GM12878 (cell line): ENCODE measurements around the gene PLA2G4E. TPM values are rescaled to one million over a fixed set of nuclear protein-coding genes. Genes with fewer than 3 reads are reported as not detected.

Experiments
- ATAC-seq: fragments of 200-7000 bp; cut with Tn5 transposase; 3 replicates; pipeline ENCODE4 v1.9.1; 2020; ENCODE audit warnings: mild to moderate bottlenecking, moderate library complexity
- BruUV-seq: library from RNA; stranded (reverse); fragments of 400-500 nt; replicated peaks from 2 replicates; lab custom pipeline; 2021; lab: Mats Ljungman, UMichigan
- CTCF ChIA-PET: fragments of 300-600 bp; sonication (Branson Sonifier 250); formaldehyde crosslinking; extraction: SDS; loops from one replicate; lab custom pipeline; 2021; ENCODE audit warnings: inconsistent platforms; lab: Yijun Ruan, JAX
- POLR2A ChIA-PET: fragments of 350-600 bp; formaldehyde crosslinking; extraction: SDS; loops from one replicate; lab custom pipeline; 2021; ENCODE audit warnings: inconsistent platforms; lab: Charles Lee
- RAD21 ChIA-PET: fragments of 300-600 bp; sonication (Branson Sonifier 250); formaldehyde crosslinking; loops from one replicate; lab custom pipeline; 2023; ENCODE audit warnings: antibody characterized with exemption; ENCODE audit not compliant: unreplicated experiment; lab: Charles Lee
- SMC1A ChIA-PET: fragments of 300-600 bp; sonication (Branson Sonifier 250); formaldehyde crosslinking; loops from one replicate; lab custom pipeline; 2023; ENCODE audit not compliant: unreplicated experiment, uncharacterized antibody; lab: Charles Lee
- DNase-seq: peaks from one replicate; pipeline ENCODE4 v3.0.0-alpha.2; 2011; ENCODE audit warnings: low read depth, low spot score
- FAIRE-seq: peaks from 3 replicates; lab custom pipeline; 2011; peaks lifted over from hg19 to GRCh38; lab: Jason Lieb, UNC
- H2AFZ ChIP-seq: 2 replicates; pipeline ENCODE4 v1.6.0; 2011; ENCODE audit warnings: low read depth, low read length, control low read depth; ENCODE audit not compliant: control insufficient read depth
- H3K27ac ChIP-seq: 2 replicates; pipeline ENCODE4 v1.5.1; 2011; ENCODE audit warnings: control low read depth; ENCODE audit not compliant: control insufficient read depth, insufficient read depth
- H3K27me3 ChIP-seq, 2 experiments: replicated peaks in 1 of 2; 2 replicates each; pipeline versions ENCODE4 v1.6.0 to v1.6.1; 2011; ENCODE audit warnings: low read length in 1 of 2; ENCODE audit not compliant: control insufficient read depth in 2 of 2, insufficient read depth in 2 of 2
- H3K36me3 ChIP-seq, 2 experiments: 2 replicates each; pipeline ENCODE4 v1.5.1; 2011; ENCODE audit warnings: low read length in 1 of 2; ENCODE audit not compliant: control insufficient read depth in 2 of 2, insufficient read depth in 2 of 2
- H3K4me1 ChIP-seq: 2 replicates; pipeline ENCODE4 v1.6.1; 2011; ENCODE audit warnings: mild to moderate bottlenecking, low read length, moderate library complexity, mixed read lengths; ENCODE audit not compliant: control insufficient read depth, insufficient read depth
- H3K4me2 ChIP-seq: 2 replicates; pipeline ENCODE4 v1.6.0; 2011; ENCODE audit warnings: control low read depth; ENCODE audit not compliant: control insufficient read depth, insufficient read depth
- H3K4me3 ChIP-seq: fragments of 200-600 bp; sonication (generic); 2 replicates; pipeline ENCODE4 v1.5.1; 2016
- H3K79me2 ChIP-seq: 2 replicates; pipeline ENCODE4 v1.6.0; 2011; ENCODE audit warnings: low read length; ENCODE audit not compliant: control insufficient read depth, insufficient read depth
- H3K9ac ChIP-seq: 2 replicates; pipeline ENCODE4 v1.8.0; 2011; ENCODE audit warnings: low read length, control low read depth, mixed read lengths; ENCODE audit not compliant: control insufficient read depth, insufficient read depth
- H3K9me3 ChIP-seq: replicated peaks from 3 replicates; pipeline ENCODE4 v1.5.1; 2011; ENCODE audit warnings: mild to moderate bottlenecking, low read length; ENCODE audit not compliant: control insufficient read depth, insufficient read depth
- H4K20me1 ChIP-seq: 2 replicates; pipeline ENCODE4 v1.6.0; 2011; ENCODE audit not compliant: control insufficient read depth, insufficient read depth
- ASH2L ChIP-seq: fragments of 300-600, 200-600 bp; sonication (generic); IDR thresholded peaks from 2 replicates; pipeline ENCODE4 v1.6.1; 2017; ENCODE audit warnings: low read depth, mild to moderate bottlenecking, borderline replicate concordance
- BACH1 ChIP-seq: fragments of 450-650 bp; IDR thresholded peaks from 2 replicates; pipeline ENCODE4 v1.6.1; 2017; ENCODE audit warnings: mild to moderate bottlenecking, borderline replicate concordance
- JUNB ChIP-seq: IDR thresholded peaks from 2 replicates; pipeline ENCODE4 v1.6.1; 2016; ENCODE audit warnings: antibody characterized with exemption, mild to moderate bottlenecking
- MYB ChIP-seq: fragments of 150-350 bp; IDR thresholded peaks from 2 replicates; pipeline ENCODE4 v1.6.1; 2014; ENCODE audit warnings: mild to moderate bottlenecking, low read depth, low read length, borderline replicate concordance
- SIX5 ChIP-seq: IDR thresholded peaks from 2 replicates; pipeline ENCODE4 v1.6.1; 2011; ENCODE audit warnings: mild to moderate bottlenecking, low read depth, low read length, moderate library complexity; ENCODE audit not compliant: severe bottlenecking
- SMAD1 ChIP-seq: fragments of 450-650 bp; IDR thresholded peaks from 2 replicates; pipeline ENCODE4 v1.6.1; 2018; ENCODE audit warnings: mild to moderate bottlenecking, low read depth; ENCODE audit not compliant: partially characterized antibody
- USF2 ChIP-seq: IDR thresholded peaks from 2 replicates; pipeline ENCODE4 v1.6.1; 2011; ENCODE audit warnings: low read depth, low read length, improper control_type of control experiment, borderline replicate concordance
- ZBTB40 ChIP-seq: fragments of 450-650 bp; IDR thresholded peaks from 2 replicates; pipeline ENCODE4 v1.6.1; 2016; ENCODE audit warnings: mild to moderate bottlenecking, moderate library complexity, borderline replicate concordance
- WGBS: methylation state at CpG from one replicate; pipeline ENCODE4 v1.1.6; 2016; ENCODE audit warnings: low lambda C conversion rate; ENCODE audit not compliant: insufficient replicate concordance, insufficient coverage; ENCODE audit errors: missing lambda C conversion rate; 5-methylcytosine and 5-hydroxymethylcytosine counted together
- in situ Hi-C: fragments of 300-500 bp; cut with MboI; formaldehyde crosslinking; loops from 9 replicates; pipeline ENCODE4 v1.14.3; 2018; ENCODE audit warnings: mixed read lengths
- intact Hi-C: fragments of 100-400 bp; cut with micrococcal nuclease; formaldehyde crosslinking; loops from one replicate; pipeline ENCODE4 v1.14.2; 2022; ENCODE audit not compliant: unreplicated experiment
- polyA plus RNA-seq, 11 experiments: library from polyadenylated mRNA; depleted of rRNA in 4 of 11; unstranded in 6 of 11; stranded (reverse) in 5 of 11; fragments of >200 nt; fragmentation: Nextera tagmentation in 4 of 11; fragmentation: Illumina TruSeq in 1 of 11; extraction: Ambion mirVana in 4 of 11; extraction: Trizol in 1 of 11; gene quantifications; 1 replicate in 1 of 11; 2 replicates in 10 of 11; pipeline versions ENCODE4 v1.2.1 to v1.2.3, GENCODE V29; 2011 to 2016; ENCODE audit warnings: inconsistent platforms in 2 of 11, missing spikeins in 2 of 11, low read depth in 1 of 11
- total RNA-seq, 4 experiments: library from RNA; depleted of rRNA in 3 of 4; stranded (reverse); fragments of >200 nt in 3 of 4; fragmentation: Illumina TruSeq in 1 of 4; extraction: Trizol in 1 of 4; gene quantifications; 2 replicates each; pipeline versions ENCODE4 v1.2.1 to v1.2.3, GENCODE V29; 2013 to 2021

PLA2G4E gene
- total and polyA plus RNA-seq, 10 of the 15 experiments (the other 5 are each of a cell fraction or from before 2014, with no cell fraction given): 0.05 to 0.32 (median 0.06) TPM; not detected in 5

GRCh38 chr15:41984622-41985021 is 36.2 kb downstream of the PLA2G4E start:
- BruUV-seq: no TSS peak
- ChIA-PET POLR2A (no interaction called here), RAD21 (interaction anchor here (1.5 kb wide), 1 partner anchor 103 kb away, joined by 3 read pairs; no protein-coding TSS in a partner anchor), CTCF (interaction anchor here (0.6 to 11.8 kb wide), 8 partner anchors 12 to 211 kb away, joined by 3 to 137 read pairs (median 3); partner anchors contain the start of gene EHD4)
- H2AFZ ChIP-seq: no peak overlapping the region
- no peaks in the 10 kb centered on the region for H3K79me2 ChIP-seq
- peaks cover 0 to 2% of the 10 kb centered on the region in 2 experiments; a peak in 2 of 4 replicates for H3K27me3 ChIP-seq
- no peak overlapping the region for H3K9ac ChIP-seq
- no peak for DNase-seq
- no peak overlapping the region for H3K4me3 ChIP-seq
- no peaks in the 10 kb centered on the region for H3K36me3 ChIP-seq
- H3K4me2 ChIP-seq: no peak overlapping the region
- no peaks in the 10 kb centered on the region for H3K4me1 ChIP-seq
- 57% methylated on average over 5 of the region's 5 CpGs for WGBS
- no peaks in the 10 kb centered on the region for H3K9me3 ChIP-seq
- TF ChIP-seq BACH1 (no peak), SIX5 (no peak), SMAD1 (no peak), JUNB (no peak), USF2 (no peak), ASH2L (no peak), MYB (no peak), ZBTB40 (no peak)
- TF ChIP-seq, all 136 proteins: peak for 0
- no peaks in the 10 kb centered on the region for H4K20me1 ChIP-seq
- intact Hi-C loops (no loop called here), in situ Hi-C loops (no loop called here)
- ATAC-seq (no peak), FAIRE-seq (no peak)
- no peak overlapping the region for H3K27ac ChIP-seq
- SMC1A ChIA-PET: interaction anchor here (0.7 to 1.6 kb wide), 4 partner anchors 15 to 289 kb away, joined by 3 to 5 read pairs (median 3); no protein-coding TSS in a partner anchor
